Ishikawa (cell line): Measurements from ENCODE around the gene MGMT.

Source experiments
- CEBPB ChIP-seq: IDR thresholded peaks from 2 replicates; pipeline ENCODE4 v1.6.1; 2012
- CREB1 ChIP-seq: IDR thresholded peaks from 2 replicates; pipeline ENCODE4 v1.6.1; 2012; ENCODE audit warnings: low read depth
- EGR1 ChIP-seq: IDR thresholded peaks from 2 replicates; pipeline ENCODE4 v1.6.1; 2012
- EP300 ChIP-seq: IDR thresholded peaks from 2 replicates; pipeline ENCODE4 v1.6.1; 2012; ENCODE audit warnings: borderline replicate concordance
- FOXM1 ChIP-seq: IDR thresholded peaks from 2 replicates; pipeline ENCODE4 v1.6.1; 2012; ENCODE audit warnings: low read depth, borderline replicate concordance
- MAX ChIP-seq: IDR thresholded peaks from 2 replicates; pipeline ENCODE4 v1.6.1; 2012
- NFIC ChIP-seq: IDR thresholded peaks from 2 replicates; pipeline ENCODE4 v1.6.1; 2012
- RAD21 ChIP-seq: IDR thresholded peaks from 2 replicates; pipeline ENCODE4 v1.6.1; 2012; ENCODE audit warnings: low read depth
- REST ChIP-seq: IDR thresholded peaks from 2 replicates; pipeline ENCODE4 v1.6.1; 2012; ENCODE audit warnings: low read depth, mild to moderate bottlenecking
- TAF1 ChIP-seq: IDR thresholded peaks from 2 replicates; pipeline ENCODE4 v1.6.1; 2012; ENCODE audit warnings: low read depth, mild to moderate bottlenecking
- TCF12 ChIP-seq: IDR thresholded peaks from 2 replicates; pipeline ENCODE4 v1.6.1; 2012; ENCODE audit warnings: low read depth
- TEAD4 ChIP-seq: IDR thresholded peaks from 2 replicates; pipeline ENCODE4 v1.6.1; 2012
- USF1 ChIP-seq: IDR thresholded peaks from 2 replicates; pipeline ENCODE4 v1.6.1; 2012
- YY1 ChIP-seq: IDR thresholded peaks from 2 replicates; pipeline ENCODE4 v1.6.1; 2012; ENCODE audit warnings: low read depth
- ZBTB7A ChIP-seq: IDR thresholded peaks from 2 replicates; pipeline ENCODE4 v1.6.1; 2012; ENCODE audit warnings: low read depth

The MGMT gene

GRCh38 chr10:129445436-129446182 lies 21.4 kb upstream of the MGMT start:
- no peak for TF ChIP-seq TCF12

GRCh38 chr10:129446183-129446581 lies 20.9 kb upstream of the MGMT start:
- TF ChIP-seq YY1 (no peak), EGR1 (no peak), CREB1 (no peak), ZBTB7A (no peak), EP300 (no peak), REST (no peak)

GRCh38 chr10:129447486-129447885 lies 19.6 kb upstream of the MGMT start:
- TF ChIP-seq MAX (no peak), EGR1 (no peak), USF1 (no peak), TCF12 (no peak), TEAD4 (no peak), FOXM1 (no peak)

GRCh38 chr10:129448086-129448485 lies 19.0 kb upstream of the MGMT start:
- no peak for TF ChIP-seq CEBPB
- TF ChIP-seq REST: no peak
- no peak for TF ChIP-seq NFIC
- TF ChIP-seq MAX: no peak
- no peak for TF ChIP-seq TAF1
- no peak for TF ChIP-seq YY1
- TF ChIP-seq CREB1: no peak
- no peak for TF ChIP-seq TCF12
- TF ChIP-seq RAD21: no peak
- no peak for TF ChIP-seq TEAD4
- no peak for TF ChIP-seq ZBTB7A
- TF ChIP-seq EGR1: no peak
- TF ChIP-seq USF1: no peak
- no peak for TF ChIP-seq FOXM1
- no peak for TF ChIP-seq EP300

- no peak for TF ChIP-seq EGR1
- no peak for TF ChIP-seq MAX
- no peak for TF ChIP-seq YY1
- no peak for TF ChIP-seq FOXM1
- no peak for TF ChIP-seq NFIC
- TF ChIP-seq TCF12: no peak
- TF ChIP-seq CREB1: no peak
- TF ChIP-seq USF1: no peak
- TF ChIP-seq CEBPB: no peak
- no peak for TF ChIP-seq TAF1
- TF ChIP-seq EP300: no peak
- no peak for TF ChIP-seq ZBTB7A
- TF ChIP-seq RAD21: no peak
- no peak for TF ChIP-seq TEAD4
- TF ChIP-seq REST: no peak
These were observed 18.5 kb upstream of the MGMT start for GRCh38 chr10:129448539-129448938.
